Measurements from ENCODE around the gene LRRC8B. TPM values are rescaled to one million over a fixed set of nuclear protein-coding genes. Genes with fewer than 3 reads are reported as not detected.

LRRC8B gene
- polyA plus RNA-seq, 3 donors, result 4.5 to 9.1 (median 7.9) TPM

GRCh38 chr1:89598450-89599331 lies 74.1 kb downstream of the LRRC8B start:
- peak; percentile 90 for TF ChIP-seq CTCF (IDR thresholded peaks at IDR 0.05)
- H3K27ac ChIP-seq (ENCODE audit: low read depth in 1 of 2, low read length in 2 of 2), result no peak overlapping the region
- peaks cover 2% of the 10 kb centered on the region in 2 donors for H3K4me1 ChIP-seq (ENCODE audit: control insufficient read depth in 1 of 2, insufficient read depth in 2 of 2, low read length in 2 of 2)
- no peaks in the 10 kb centered on the region for H3K79me2 ChIP-seq (ENCODE audit: insufficient read depth, low read length)
- Mint-ChIP-seq H3K27me3 (ENCODE audit: low read depth in 3 of 3) (no peaks in the 10 kb centered on the region), H3K9me3 (no peaks in the 10 kb centered on the region), H3K27ac (peak overlapping the region in 3 of 7 donors; percentile 7 to 29 (median 16)), H3K36me3 (peaks cover 7 to 14% of the 10 kb centered on the region in 2 donors), H3K4me3 (no peak overlapping the region), H3K4me1 (peaks cover 7% of the 10 kb centered on the region)
- no peaks in the 10 kb centered on the region for H4K20me1 ChIP-seq (ENCODE audit: insufficient read depth, low read length)
- no peak overlapping the region for H2AFZ ChIP-seq (ENCODE audit: insufficient read depth, low read depth, low read length, poor library complexity, severe bottlenecking)
- intact Hi-C loops (cut with micrococcal nuclease), result loop anchor here (2.0 to 5.0 kb wide), 3 partner anchors 76 to 116 kb away; partner anchors contain the start of gene LRRC8B (in 1 of the 2)
- H3K36me3 ChIP-seq (replicated peaks in 1 of 2; ENCODE audit: control insufficient read depth in 1 of 2, insufficient read depth in 2 of 2, low read length in 2 of 2), result no peaks in the 10 kb centered on the region
- 73% methylated on average over 3 of the region's 5 CpGs for WGBS (ENCODE audit: insufficient coverage)
- peak; percentile 30 to 55 (median 43) for DNase-seq
- no peaks in the 10 kb centered on the region for H3K9me3 ChIP-seq (replicated peaks in 1 of 2; ENCODE audit: control insufficient read depth in 1 of 2, insufficient read depth in 1 of 2, low read length in 2 of 2)
- no peaks in the 10 kb centered on the region for H3K27me3 ChIP-seq (ENCODE audit: control insufficient read depth in 2 of 2, insufficient read depth in 2 of 2, low read length in 2 of 2)
- H3K4me2 ChIP-seq (replicated peaks; ENCODE audit: extremely low read depth, low read length, poor library complexity, severe bottlenecking), result no peak overlapping the region
- no peak overlapping the region for H3K4me3 ChIP-seq (replicated peaks in 1 of 3; ENCODE audit: low read depth in 2 of 3, low read length in 3 of 3)
- no peak overlapping the region for H3K9ac ChIP-seq (ENCODE audit: insufficient read depth, low read length, poor library complexity, severe bottlenecking)

GRCh38 chr1:89599332-89599630 lies 74.7 kb downstream of the LRRC8B start:
- Histone ChIP-seq H3K4me1 (ENCODE audit: control insufficient read depth in 1 of 2, insufficient read depth in 2 of 2, low read length in 2 of 2) (no peaks in the 10 kb centered on the region), H3K9me3 (replicated peaks in 1 of 2; ENCODE audit: control insufficient read depth in 1 of 2, insufficient read depth in 1 of 2, low read length in 2 of 2) (no peaks in the 10 kb centered on the region), H2AFZ (ENCODE audit: insufficient read depth, low read depth, low read length, poor library complexity, severe bottlenecking) (no peak overlapping the region), H3K4me2 (replicated peaks; ENCODE audit: extremely low read depth, low read length, poor library complexity, severe bottlenecking) (no peak overlapping the region), H3K36me3 (replicated peaks in 1 of 2; ENCODE audit: control insufficient read depth in 1 of 2, insufficient read depth in 2 of 2, low read length in 2 of 2) (no peaks in the 10 kb centered on the region), H3K79me2 (ENCODE audit: insufficient read depth, low read length) (no peaks in the 10 kb centered on the region), H3K4me3 (replicated peaks in 1 of 3; ENCODE audit: low read depth in 2 of 3, low read length in 3 of 3) (no peak overlapping the region), H4K20me1 (ENCODE audit: insufficient read depth, low read length) (no peaks in the 10 kb centered on the region), H3K27me3 (ENCODE audit: control insufficient read depth in 2 of 2, insufficient read depth in 2 of 2, low read length in 2 of 2) (no peaks in the 10 kb centered on the region), H3K9ac (ENCODE audit: insufficient read depth, low read length, poor library complexity, severe bottlenecking) (no peak overlapping the region), H3K27ac (ENCODE audit: low read depth in 1 of 2, low read length in 2 of 2) (no peak overlapping the region)
- Mint-ChIP-seq H3K27ac (no peak overlapping the region), H3K27me3 (ENCODE audit: low read depth in 3 of 3) (no peaks in the 10 kb centered on the region), H3K4me3 (no peak overlapping the region), H3K36me3 (peaks cover 7 to 14% of the 10 kb centered on the region in 2 donors), H3K4me1 (peaks cover 5% of the 10 kb centered on the region), H3K9me3 (no peaks in the 10 kb centered on the region)
- 100% methylated on average over 1 of the region's 2 CpGs for WGBS (ENCODE audit: insufficient coverage)
- intact Hi-C loops (cut with micrococcal nuclease), result loop anchor here (2.0 to 5.0 kb wide), 3 partner anchors 77 to 117 kb away; partner anchors contain the start of gene LRRC8B (in 1 of the 2)
- TF ChIP-seq CTCF (IDR thresholded peaks at IDR 0.05), result peak; percentile 52
- no peak for DNase-seq
